Right lobe of liver (tissue), 4 donors: ENCODE results near the gene DNAJC11.

Experiments used
- POLR2A ChIP-seq: fragments of 450-650 bp; IDR thresholded peaks from one replicate; pipeline ENCODE4 v1.6.1; 2017; ENCODE audit warnings: antibody characterized with exemption, mild to moderate bottlenecking
- TF ChIP-seq, protein P1 (sequence below), 4 donors: fragments of 200-600 bp in 3 of 4; fragments of 450-650 bp in 1 of 4; IDR thresholded peaks; one replicate each; pipeline versions ENCODE4 v1.5.1 to v1.8.0; 2016 to 2022; ENCODE audit warnings: antibody characterized with exemption in 4 of 4, mild to moderate bottlenecking in 2 of 4
- donor health status: DM: no; HTN: no; CAD: no.
- donor health status: DM: no; HTN: no; CAD: no.
- donor health status: DM: no; HTN: yes; CAD: no.

DNA sequence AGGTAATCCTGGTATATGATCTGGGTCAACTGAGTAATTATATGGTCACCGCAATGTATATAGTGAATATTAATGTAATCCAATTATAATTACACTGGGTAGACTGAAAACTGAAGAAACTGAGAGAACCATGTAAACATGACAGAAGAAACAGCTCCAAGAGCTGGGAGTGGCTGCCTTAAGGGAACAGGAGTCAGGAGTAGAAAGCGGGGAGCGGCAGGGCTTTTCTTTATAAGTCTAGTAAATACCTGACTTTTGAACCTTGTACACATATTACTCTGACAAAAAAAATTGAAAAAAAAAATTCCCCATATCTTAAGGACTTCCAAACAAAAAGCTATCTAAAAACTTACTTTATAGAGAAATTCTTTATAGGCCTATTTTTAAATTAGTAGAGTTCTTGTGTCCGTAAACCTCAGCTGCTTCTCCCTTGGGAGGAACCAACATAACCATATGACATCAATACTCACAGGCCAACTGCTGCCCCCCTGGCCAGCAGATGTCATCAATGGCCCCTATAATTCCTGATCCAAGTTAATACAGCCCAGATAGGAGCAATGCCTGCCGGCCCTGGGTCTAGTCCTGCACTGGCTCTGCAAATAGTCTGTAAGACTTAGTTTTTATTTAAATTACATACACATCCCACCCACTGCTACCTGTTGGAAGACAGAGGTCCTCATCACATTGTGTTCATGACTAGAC, 43.1 kb downstream of the DNAJC11 start:
- no peak for TF ChIP-seq POLR2A
- TF ChIP-seq, protein P1, sequence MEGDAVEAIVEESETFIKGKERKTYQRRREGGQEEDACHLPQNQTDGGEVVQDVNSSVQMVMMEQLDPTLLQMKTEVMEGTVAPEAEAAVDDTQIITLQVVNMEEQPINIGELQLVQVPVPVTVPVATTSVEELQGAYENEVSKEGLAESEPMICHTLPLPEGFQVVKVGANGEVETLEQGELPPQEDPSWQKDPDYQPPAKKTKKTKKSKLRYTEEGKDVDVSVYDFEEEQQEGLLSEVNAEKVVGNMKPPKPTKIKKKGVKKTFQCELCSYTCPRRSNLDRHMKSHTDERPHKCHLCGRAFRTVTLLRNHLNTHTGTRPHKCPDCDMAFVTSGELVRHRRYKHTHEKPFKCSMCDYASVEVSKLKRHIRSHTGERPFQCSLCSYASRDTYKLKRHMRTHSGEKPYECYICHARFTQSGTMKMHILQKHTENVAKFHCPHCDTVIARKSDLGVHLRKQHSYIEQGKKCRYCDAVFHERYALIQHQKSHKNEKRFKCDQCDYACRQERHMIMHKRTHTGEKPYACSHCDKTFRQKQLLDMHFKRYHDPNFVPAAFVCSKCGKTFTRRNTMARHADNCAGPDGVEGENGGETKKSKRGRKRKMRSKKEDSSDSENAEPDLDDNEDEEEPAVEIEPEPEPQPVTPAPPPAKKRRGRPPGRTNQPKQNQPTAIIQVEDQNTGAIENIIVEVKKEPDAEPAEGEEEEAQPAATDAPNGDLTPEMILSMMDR (IDR thresholded peaks at IDR 0.05), result no peak
